K562 (cell line): Measurements from ENCODE around the gene IFITM2. TPM values are rescaled to one million over a fixed set of nuclear protein-coding genes. Genes with fewer than 3 reads are reported as not detected.
A peak's percentile ranks its signal among the peaks of the same experiment; 100 is the strongest.

Experiments used
- BRF1 ChIP-seq: IDR thresholded peaks from 3 replicates; pipeline ENCODE4 v1.6.1; 2011; ENCODE audit warnings: borderline replicate concordance, mild to moderate bottlenecking; ENCODE audit not compliant: insufficient read length; ENCODE audit errors: extremely low read depth
- CAMTA2 ChIP-seq: fragments of 250-450 bp; sonication (Bioruptor Pico); conservative IDR thresholded peaks from 2 replicates; pipeline ENCODE4 v1.5.1; 2022
- FOXA3 ChIP-seq, 2 experiments: fragments of 450-650 bp in 1 of 2; sonication (generic) in 1 of 2; formaldehyde crosslinking; IDR thresholded peaks in 1 of 2; conservative IDR thresholded peaks in 1 of 2; 2 replicates each; pipeline versions ENCODE4 v1.4.0 to v1.8.0; 2020 to 2022; ENCODE audit warnings: mild to moderate bottlenecking in 2 of 2, missing genetic modification reagents in 1 of 2
- FOXJ2 ChIP-seq: fragments of 200-800 bp; sonication (Bioruptor generic); IDR thresholded peaks from 2 replicates; pipeline ENCODE4 v1.6.1; 2016; ENCODE audit warnings: missing genetic modification characterization, missing compliant biosample characterization
- HDAC6 ChIP-seq: IDR thresholded peaks from 2 replicates; pipeline ENCODE4 v1.6.1; 2012; ENCODE audit warnings: low read depth, mild to moderate bottlenecking, control low read depth, inconsistent platforms, low read length, moderate library complexity
- LARP7 ChIP-seq: fragments of 450-650 bp; IDR thresholded peaks from 2 replicates; pipeline ENCODE4 v1.6.1; 2016
- MCM5 ChIP-seq: fragments of 450-650 bp; IDR thresholded peaks from 2 replicates; pipeline ENCODE4 v1.6.1; 2016; ENCODE audit warnings: low read depth
- OTX1 ChIP-seq: fragments of 450-650 bp; formaldehyde crosslinking; IDR thresholded peaks from 2 replicates; pipeline ENCODE4 v1.4.0; 2022; ENCODE audit warnings: mild to moderate bottlenecking
- POLR2G ChIP-seq: fragments of 200-400 bp; formaldehyde crosslinking; IDR thresholded peaks from 2 replicates; pipeline ENCODE4 v1.6.1; 2017; ENCODE audit warnings: low read depth, mild to moderate bottlenecking, antibody characterized with exemption, low read length, moderate library complexity
- RAD21 ChIP-seq, 2 experiments: fragments of 250-450 bp in 1 of 2; fragments of 450-650 bp in 1 of 2; sonication (Bioruptor Pico) in 1 of 2; formaldehyde crosslinking in 1 of 2; IDR thresholded peaks in 1 of 2; conservative IDR thresholded peaks in 1 of 2; 2 replicates each; pipeline versions ENCODE4 v1.4.0 to v1.8.0; 2020 to 2022; ENCODE audit warnings: mild to moderate bottlenecking in 2 of 2, moderate library complexity in 1 of 2
- SAP30 ChIP-seq: fragments of 200-600 bp; sonication (generic); IDR thresholded peaks from 2 replicates; pipeline ENCODE4 v1.6.1; 2012; ENCODE audit warnings: borderline replicate concordance, low read depth, mild to moderate bottlenecking, moderate library complexity, low read length, control low read depth, inconsistent platforms; ENCODE audit not compliant: insufficient read depth, poor library complexity, severe bottlenecking
- SLC30A9 ChIP-seq: fragments of 250-450 bp; sonication (Bioruptor Pico); IDR thresholded peaks from 2 replicates; pipeline ENCODE4 v1.8.0; 2022; ENCODE audit warnings: mild to moderate bottlenecking, moderate library complexity
- SMAD3 ChIP-seq: fragments of 450-650 bp; formaldehyde crosslinking; conservative IDR thresholded peaks from 2 replicates; pipeline ENCODE4 v1.4.0; 2020; ENCODE audit warnings: mild to moderate bottlenecking
- SRSF7 ChIP-seq: fragments of 200-400 bp; formaldehyde crosslinking; optimal IDR thresholded peaks from 2 replicates; pipeline ENCODE3; 2017; ENCODE audit warnings: mild to moderate bottlenecking, low read depth, low read length
- TARDBP ChIP-seq: fragments of 450-650 bp; IDR thresholded peaks from 2 replicates; pipeline ENCODE4 v1.6.1; 2016
- TEAD2 ChIP-seq: fragments of 450-650 bp; IDR thresholded peaks from 2 replicates; pipeline ENCODE4 v1.6.1; 2016; ENCODE audit warnings: missing genetic modification characterization, control low read depth, missing compliant biosample characterization
- U2AF1 ChIP-seq: fragments of 200-400 bp; formaldehyde crosslinking; optimal IDR thresholded peaks from 2 replicates; pipeline ENCODE3; 2017; ENCODE audit warnings: mild to moderate bottlenecking, low read depth, low read length, moderate library complexity
- ZBTB12 ChIP-seq: fragments of 250-450 bp; sonication (Bioruptor Pico); IDR thresholded peaks from 2 replicates; pipeline ENCODE4 v1.4.0; 2020
- ZNF133 ChIP-seq: fragments of 250-450 bp; sonication (Bioruptor Pico); IDR thresholded peaks from 2 replicates; pipeline ENCODE4 v1.4.0; 2020; ENCODE audit warnings: mild to moderate bottlenecking
- ZNF165 ChIP-seq: fragments of 250-450 bp; sonication (Bioruptor Pico); IDR thresholded peaks from 2 replicates; pipeline ENCODE4 v1.4.0; 2020; ENCODE audit warnings: borderline replicate concordance
- ZNF639 ChIP-seq, 2 experiments: fragments of 200-800 bp in 1 of 2; sonication (Bioruptor generic) in 1 of 2; sonication (generic) in 1 of 2; formaldehyde crosslinking in 1 of 2; IDR thresholded peaks in 1 of 2; conservative IDR thresholded peaks in 1 of 2; 2 replicates each; pipeline versions ENCODE4 v1.5.0 to v1.6.1; 2016 to 2020; ENCODE audit warnings: missing compliant biosample characterization in 1 of 2, missing genetic modification characterization in 1 of 2, missing genetic modification reagents in 1 of 2
- ZNF644 ChIP-seq: fragments of 200-800 bp; sonication (Bioruptor generic); IDR thresholded peaks from 2 replicates; pipeline ENCODE4 v1.6.1; 2016; ENCODE audit warnings: low read depth, missing genetic modification characterization, missing compliant biosample characterization
- ZSCAN29 ChIP-seq: fragments of 450-650 bp; IDR thresholded peaks from 2 replicates; pipeline ENCODE4 v1.6.1; 2017
- polyA plus RNA-seq, 8 experiments: library from polyadenylated mRNA; depleted of rRNA in 4 of 8; stranded (reverse) in 5 of 8; unstranded in 3 of 8; fragments of >200 nt; fragmentation: Nextera tagmentation in 2 of 8; fragmentation: Illumina TruSeq in 1 of 8; extraction: Ambion mirVana in 2 of 8; extraction: Trizol in 1 of 8; gene quantifications; 2 replicates each; pipeline versions ENCODE4 v1.2.1 to v1.2.3, GENCODE V29; 2011 to 2014; ENCODE audit warnings: inconsistent platforms in 1 of 8, missing spikeins in 1 of 8
- total RNA-seq, 7 experiments: library from RNA; depleted of rRNA in 6 of 7; stranded (reverse); fragments of >200 nt in 6 of 7; fragmentation: Illumina TruSeq in 2 of 7; extraction: Trizol in 2 of 7; gene quantifications; 2 replicates each; pipeline versions ENCODE4 v1.2.1 to v1.2.3, GENCODE V29; 2011 to 2021; ENCODE audit warnings: low replicate concordance in 1 of 7
- TF ChIP-seq, protein P1 (sequence below): sonication (generic); formaldehyde crosslinking; IDR thresholded peaks from 2 replicates; pipeline ENCODE4 v1.8.1; 2023; ENCODE audit warnings: mild to moderate bottlenecking, missing genetic modification reagents
- TF ChIP-seq, protein P2 (sequence below): fragments of 250-450 bp; sonication (Bioruptor Pico); IDR thresholded peaks from 2 replicates; pipeline ENCODE4 v1.8.0; 2022; ENCODE audit warnings: moderate library complexity, mild to moderate bottlenecking, inconsistent platforms

Gene IFITM2
- total and polyA plus RNA-seq, 9 of the 15 experiments (the other 6 are each of a cell fraction or from before 2014, with no cell fraction given): 52.8 to 4,872 (median 356) TPM

- TF ChIP-seq ZNF639 (CRISPR knock-in tag; conservative IDR thresholded peaks at IDR 0.05 in 1 of 2, IDR thresholded peaks at IDR 0.05 in 1 of 2) (peak in 1 of 2 experiments; percentile 84; a peak in 2 of 4 replicates), ZSCAN29 (no peak), RAD21 (CRISPR knock-in tag; conservative IDR thresholded peaks at IDR 0.05 in 1 of 2, IDR thresholded peaks at IDR 0.05 in 1 of 2) (no peak), ZNF133 (CRISPR knock-in tag) (peak; percentile 94), TARDBP (no peak), U2AF1 (no peak), POLR2G (no peak), SAP30 (no peak), LARP7 (no peak), OTX1 (peak; percentile 83; the same call in 1 of the 2 replicates), FOXJ2 (tag) (no peak), ZNF165 (peak; percentile 96), ZBTB12 (CRISPR knock-in tag) (peak; percentile 83), TEAD2 (tag) (peak; percentile 86), MCM5 (no peak), HDAC6 (no peak), CAMTA2 (CRISPR knock-in tag) (0 out of 2 replicates have a peak, but pooled peaks have one; percentile 14), ZNF644 (peak; percentile 93), FOXA3 (CRISPR knock-in tag; conservative IDR thresholded peaks at IDR 0.05 in 1 of 2, IDR thresholded peaks at IDR 0.05 in 1 of 2) (0 out of 4 replicates have a peak, but pooled peaks of 1 of the 2 experiments have one; percentile 6), SRSF7 (no peak), SLC30A9 (CRISPR knock-in tag) (0 out of 2 replicates have a peak, but pooled peaks have one; percentile 65), BRF1 (no peak), SMAD3 (CRISPR knock-in tag) (peak; percentile 96)
- TF ChIP-seq, protein P1, sequence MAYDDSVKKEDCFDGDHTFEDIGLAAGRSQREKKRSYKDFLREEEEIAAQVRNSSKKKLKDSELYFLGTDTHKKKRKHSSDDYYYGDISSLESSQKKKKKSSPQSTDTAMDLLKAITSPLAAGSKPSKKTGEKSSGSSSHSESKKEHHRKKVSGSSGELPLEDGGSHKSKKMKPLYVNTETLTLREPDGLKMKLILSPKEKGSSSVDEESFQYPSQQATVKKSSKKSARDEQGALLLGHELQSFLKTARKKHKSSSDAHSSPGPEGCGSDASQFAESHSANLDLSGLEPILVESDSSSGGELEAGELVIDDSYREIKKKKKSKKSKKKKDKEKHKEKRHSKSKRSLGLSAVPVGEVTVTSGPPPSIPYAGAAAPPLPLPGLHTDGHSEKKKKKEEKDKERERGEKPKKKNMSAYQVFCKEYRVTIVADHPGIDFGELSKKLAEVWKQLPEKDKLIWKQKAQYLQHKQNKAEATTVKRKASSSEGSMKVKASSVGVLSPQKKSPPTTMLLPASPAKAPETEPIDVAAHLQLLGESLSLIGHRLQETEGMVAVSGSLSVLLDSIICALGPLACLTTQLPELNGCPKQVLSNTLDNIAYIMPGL (CRISPR knock-in tag): no peak
- TF ChIP-seq, protein P2, sequence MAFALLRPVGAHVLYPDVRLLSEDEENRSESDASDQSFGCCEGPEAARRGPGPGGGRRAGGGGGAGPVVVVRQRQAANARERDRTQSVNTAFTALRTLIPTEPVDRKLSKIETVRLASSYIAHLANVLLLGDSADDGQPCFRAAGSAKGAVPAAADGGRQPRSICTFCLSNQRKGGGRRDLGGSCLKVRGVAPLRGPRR (CRISPR knock-in tag): peak; percentile 97
Observed at GRCh38 chr11:352456-353031, 44.9 kb downstream of the IFITM2 start (continued).
